Measurements from ENCODE around the gene PMS1. TPM values are rescaled to one million over a fixed set of nuclear protein-coding genes. Genes with fewer than 3 reads are reported as not detected.
"Not testable (repeated sequence)": the region's sequence is repeated elsewhere in the genome, so short reads cannot be mapped to it uniquely, and the experiment has no call there.

The PMS1 gene
- total and polyA plus RNA-seq, 7 experiments from 2014 or later = 11.1 to 30.1 (median 18.3) TPM

DNA sequence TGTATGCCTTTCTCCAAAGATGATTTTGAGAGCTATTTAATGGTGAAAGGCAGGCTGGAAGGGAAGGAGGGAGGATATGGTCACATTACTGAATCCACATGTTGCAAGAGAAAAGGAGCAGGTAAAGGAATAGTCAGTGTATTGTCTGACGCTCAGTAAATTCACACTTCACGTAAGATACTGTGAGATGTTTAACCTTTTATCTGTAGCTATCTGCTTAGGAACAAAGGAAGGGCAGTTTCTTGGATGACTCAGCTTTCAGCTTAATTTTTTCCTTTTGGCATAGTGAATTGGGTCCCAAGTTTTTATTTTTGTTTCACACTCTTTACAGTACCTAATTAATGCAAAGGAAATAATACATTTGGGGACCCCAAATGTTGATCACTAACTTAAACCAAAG is 96.2 kb downstream of the PMS1 start:
- Mint-ChIP-seq H3K9me3 (peaks cover 0 to 2% (median 0%) of the 10 kb centered on the region in 11 donors), H3K27ac (no peak overlapping the region), H3K27me3 (peaks cover 0 to 8% (median 0%) of the 10 kb centered on the region in 5 donors), H3K36me3 (peaks cover 0 to 25% (median 19%) of the 10 kb centered on the region in 5 donors), H3K4me1 (peaks cover 0 to 4% (median 0%) of the 10 kb centered on the region in 7 donors), H3K4me3 (no peak overlapping the region)
- Histone ChIP-seq H3K27ac (ENCODE audit: low read depth, low read length) (no peak overlapping the region), H3K4me1 (ENCODE audit: control insufficient read depth in 2 of 2, insufficient read depth in 2 of 2, low read length in 2 of 2) (no peaks in the 10 kb centered on the region), H3K27me3 (ENCODE audit: control insufficient read depth in 2 of 2, insufficient read depth in 2 of 2, low read length in 2 of 2) (no peaks in the 10 kb centered on the region), H3K9me3 (ENCODE audit: control insufficient read depth in 2 of 3, low read length in 3 of 3) (no peaks in the 10 kb centered on the region), H3K4me3 (ENCODE audit: low read length) (no peak overlapping the region), H3K36me3 (ENCODE audit: control insufficient read depth in 2 of 3, insufficient read depth in 3 of 3, low read length in 3 of 3) (no peaks in the 10 kb centered on the region)
- ATAC-seq (no peak), DNase-seq (no peak)
- CTCF ChIA-PET = no interaction called here
- intact Hi-C loops (cut with micrococcal nuclease) = no loop called here
- POLR2A ChIA-PET = no interaction called here

DNA sequence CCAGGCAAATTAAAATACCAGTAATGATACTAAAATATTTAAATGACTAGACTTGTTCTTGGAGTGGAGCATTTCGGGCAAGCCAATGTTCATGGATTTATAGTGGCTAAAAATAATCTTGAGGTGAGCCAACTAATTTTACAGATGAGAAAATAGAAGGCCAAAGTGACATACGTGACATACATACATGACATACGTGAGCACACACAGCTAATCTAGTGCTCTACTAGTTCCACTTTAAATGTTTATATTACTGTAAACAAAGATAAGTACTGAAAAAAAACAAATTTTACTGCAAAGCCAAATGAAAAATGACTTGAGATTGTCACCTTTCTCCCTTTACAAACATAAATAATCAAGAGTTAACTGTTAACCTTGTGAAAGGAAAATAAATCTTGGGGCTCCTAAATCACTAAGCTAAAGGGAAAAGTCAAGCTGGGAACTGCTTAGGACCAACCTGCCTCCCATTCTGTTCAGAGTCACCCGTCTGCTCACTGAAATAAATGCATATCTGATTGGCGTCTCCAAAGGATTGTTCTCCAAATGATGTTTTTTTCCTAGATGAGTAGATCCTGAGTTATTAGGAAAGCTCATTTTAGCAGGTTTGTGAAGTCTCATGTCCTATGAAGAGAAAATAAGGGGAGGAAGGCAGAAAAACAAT is 96.7 kb downstream of the PMS1 start:
- Histone ChIP-seq H3K36me3 (ENCODE audit: control insufficient read depth in 2 of 3, insufficient read depth in 3 of 3, low read length in 3 of 3) (no peaks in the 10 kb centered on the region), H3K27ac (ENCODE audit: low read depth, low read length) (no peak overlapping the region), H3K27me3 (ENCODE audit: control insufficient read depth in 2 of 2, insufficient read depth in 2 of 2, low read length in 2 of 2) (no peaks in the 10 kb centered on the region), H3K4me1 (ENCODE audit: control insufficient read depth in 2 of 2, insufficient read depth in 2 of 2, low read length in 2 of 2) (no peaks in the 10 kb centered on the region), H3K9me3 (ENCODE audit: control insufficient read depth in 2 of 3, low read length in 3 of 3) (no peaks in the 10 kb centered on the region), H3K4me3 (ENCODE audit: low read length) (no peak overlapping the region)
- intact Hi-C loops (cut with micrococcal nuclease) = no loop called here
- H3K9me3 Mint-ChIP-seq = peaks cover 0 to 2% (median 0%) of the 10 kb centered on the region in 11 donors
- ChIA-PET POLR2A (no interaction called here), CTCF (no interaction called here)
- peaks cover 0 to 23% (median 16%) of the 10 kb centered on the region in 5 donors for H3K36me3 Mint-ChIP-seq
- H3K27me3 Mint-ChIP-seq = peaks cover 0 to 8% (median 0%) of the 10 kb centered on the region in 5 donors
- H3K4me3 Mint-ChIP-seq = no peak overlapping the region
- peaks cover 0 to 3% (median 0%) of the 10 kb centered on the region in 7 donors for H3K4me1 Mint-ChIP-seq
- ATAC-seq = no peak
- DNase-seq = no peak
- no peak overlapping the region for H3K27ac Mint-ChIP-seq

DNA sequence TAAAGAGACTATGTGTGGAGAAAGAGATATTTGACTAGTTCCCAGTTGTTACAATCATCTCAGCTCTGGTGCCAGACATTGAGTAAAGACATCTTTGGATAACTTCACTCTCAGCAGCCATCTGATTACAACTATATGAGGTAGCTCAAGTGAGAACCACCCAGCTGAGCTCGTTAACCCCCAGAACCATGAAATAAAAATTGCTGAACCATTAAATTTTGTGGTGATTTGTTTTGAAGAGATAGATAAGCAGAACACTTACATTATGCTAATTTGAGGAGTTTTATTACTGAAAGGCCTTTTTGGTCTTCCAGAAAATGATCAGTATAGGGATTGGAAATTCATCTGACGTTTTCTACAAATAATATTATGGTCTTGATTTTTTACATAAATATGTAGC is 101.1 kb downstream of the PMS1 start:
- intact Hi-C loops (cut with micrococcal nuclease) = no loop called here
- H3K36me3 Mint-ChIP-seq = peaks cover 0 to 4% (median 0%) of the 10 kb centered on the region in 5 donors
- H3K27me3 Mint-ChIP-seq = peaks cover 9 to 23% (median 15%) of the 10 kb centered on the region in 5 donors
- no peaks in the 10 kb centered on the region for H3K27me3 ChIP-seq (ENCODE audit: control insufficient read depth in 2 of 2, insufficient read depth in 2 of 2, low read length in 2 of 2)
- H3K27ac Mint-ChIP-seq = no peak overlapping the region
- H3K9me3 Mint-ChIP-seq = peaks cover 0 to 12% (median 4%) of the 10 kb centered on the region in 11 donors
- no peak for DNase-seq
- ChIA-PET POLR2A (no interaction called here), CTCF (no interaction called here)
- no peak overlapping the region for H3K4me3 Mint-ChIP-seq
- H3K4me1 ChIP-seq (ENCODE audit: control insufficient read depth in 2 of 2, insufficient read depth in 2 of 2, low read length in 2 of 2) = no peaks in the 10 kb centered on the region
- H3K9me3 ChIP-seq (ENCODE audit: control insufficient read depth in 2 of 3, low read length in 3 of 3) = no peaks in the 10 kb centered on the region
- peaks cover 0 to 1% (median 0%) of the 10 kb centered on the region in 7 donors for H3K4me1 Mint-ChIP-seq
- ATAC-seq = no peak
- H3K27ac ChIP-seq (ENCODE audit: low read depth, low read length) = no peak overlapping the region
- no peaks in the 10 kb centered on the region for H3K36me3 ChIP-seq (ENCODE audit: control insufficient read depth in 2 of 3, insufficient read depth in 3 of 3, low read length in 3 of 3)
- no peak overlapping the region for H3K4me3 ChIP-seq (ENCODE audit: low read length)

DNA sequence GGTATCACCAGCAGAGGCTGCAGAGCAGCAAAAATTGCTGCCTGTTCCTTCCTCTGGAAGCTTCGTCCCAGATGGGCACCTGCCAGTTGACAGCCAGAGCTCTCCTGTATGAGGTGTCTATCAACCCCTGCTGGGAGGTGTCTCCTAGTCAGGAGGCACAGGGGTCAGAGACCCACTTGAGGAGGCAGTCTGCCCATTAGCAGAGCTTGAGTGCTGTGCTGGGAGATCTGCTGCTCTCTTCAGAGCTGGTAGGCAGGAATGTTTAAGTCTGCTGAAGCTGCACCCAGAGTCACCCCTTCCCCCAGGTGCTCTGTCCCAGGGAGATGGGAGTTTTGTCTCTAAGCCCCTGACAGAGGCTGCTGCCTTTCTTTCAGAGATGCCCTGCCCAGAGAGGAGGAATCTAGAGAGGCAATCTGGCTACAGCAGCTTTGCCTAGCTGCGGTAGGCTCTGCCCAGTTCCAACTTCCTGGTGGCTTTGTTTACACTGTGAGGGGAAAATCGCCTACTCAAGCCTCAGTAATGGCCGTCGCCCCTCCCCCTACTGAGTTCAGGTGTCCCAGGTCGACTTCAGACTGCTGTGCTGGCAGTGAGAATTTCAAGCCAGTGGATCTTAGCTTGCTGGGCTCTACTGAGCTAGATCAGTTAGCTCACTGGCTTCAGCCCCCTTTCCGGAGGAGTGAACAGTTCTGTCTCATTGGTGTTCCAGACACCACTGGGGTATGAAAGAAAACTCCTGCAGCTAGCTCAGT is 108.5 kb downstream of the PMS1 start:
- H3K9me3 Mint-ChIP-seq = peaks cover 0 to 12% (median 4%) of the 10 kb centered on the region in 11 donors
- H3K36me3 ChIP-seq (ENCODE audit: control insufficient read depth in 2 of 3, insufficient read depth in 3 of 3, low read length in 3 of 3); DNase-seq; H3K4me3 Mint-ChIP-seq; H3K9me3 ChIP-seq (ENCODE audit: control insufficient read depth in 2 of 3, low read length in 3 of 3); intact Hi-C loops (cut with micrococcal nuclease); POLR2A ChIA-PET; H3K4me3 ChIP-seq (ENCODE audit: low read length); H3K4me1 Mint-ChIP-seq; H3K27me3 ChIP-seq (ENCODE audit: control insufficient read depth in 2 of 2, insufficient read depth in 2 of 2, low read length in 2 of 2); H3K27ac Mint-ChIP-seq; H3K36me3 Mint-ChIP-seq; CTCF ChIA-PET; ATAC-seq; H3K4me1 ChIP-seq (ENCODE audit: control insufficient read depth in 2 of 2, insufficient read depth in 2 of 2, low read length in 2 of 2); H3K27ac ChIP-seq (ENCODE audit: low read depth, low read length): not testable (repeated sequence)
- H3K27me3 Mint-ChIP-seq = peaks cover 8 to 24% (median 18%) of the 10 kb centered on the region in 5 donors

DNA sequence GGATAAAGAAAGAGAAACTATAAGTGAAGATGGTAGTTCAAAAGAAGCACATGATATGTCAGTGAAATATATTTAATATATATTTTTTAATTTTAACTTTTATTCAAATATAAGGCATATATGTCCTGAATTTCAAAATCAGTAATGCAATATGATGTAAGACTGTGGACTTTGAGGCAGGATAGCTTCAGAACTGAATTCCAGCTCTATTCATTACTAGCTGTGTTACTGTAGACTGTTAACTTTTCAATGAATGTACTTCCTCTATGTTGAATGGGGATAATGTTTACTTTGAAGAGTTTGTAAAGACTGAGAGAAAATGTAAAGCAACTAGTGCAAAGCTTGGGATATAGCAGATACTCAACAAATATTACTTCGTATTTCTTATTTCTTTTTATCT is 112.6 kb downstream of the PMS1 start:
- H3K4me3 ChIP-seq (ENCODE audit: low read length) = no peak overlapping the region
- DNase-seq = no peak
- no peaks in the 10 kb centered on the region for H3K36me3 Mint-ChIP-seq
- no peaks in the 10 kb centered on the region for H3K4me1 ChIP-seq (ENCODE audit: control insufficient read depth in 2 of 2, insufficient read depth in 2 of 2, low read length in 2 of 2)
- no peaks in the 10 kb centered on the region for H3K9me3 Mint-ChIP-seq
- intact Hi-C loops (cut with micrococcal nuclease) = no loop called here
- H3K4me1 Mint-ChIP-seq = no peaks in the 10 kb centered on the region
- H3K4me3 Mint-ChIP-seq = no peak overlapping the region
- H3K27me3 Mint-ChIP-seq = peaks cover 0 to 27% (median 8%) of the 10 kb centered on the region in 5 donors
- H3K27me3 ChIP-seq (ENCODE audit: control insufficient read depth in 2 of 2, insufficient read depth in 2 of 2, low read length in 2 of 2) = no peaks in the 10 kb centered on the region
- H3K36me3 ChIP-seq (ENCODE audit: control insufficient read depth in 2 of 3, insufficient read depth in 3 of 3, low read length in 3 of 3) = no peaks in the 10 kb centered on the region
- no peaks in the 10 kb centered on the region for H3K9me3 ChIP-seq (ENCODE audit: control insufficient read depth in 2 of 3, low read length in 3 of 3)
- no peak overlapping the region for H3K27ac Mint-ChIP-seq
- POLR2A ChIA-PET = no interaction called here
- ATAC-seq = no peak
- H3K27ac ChIP-seq (ENCODE audit: low read depth, low read length) = no peak overlapping the region
- CTCF ChIA-PET = no interaction called here

DNA sequence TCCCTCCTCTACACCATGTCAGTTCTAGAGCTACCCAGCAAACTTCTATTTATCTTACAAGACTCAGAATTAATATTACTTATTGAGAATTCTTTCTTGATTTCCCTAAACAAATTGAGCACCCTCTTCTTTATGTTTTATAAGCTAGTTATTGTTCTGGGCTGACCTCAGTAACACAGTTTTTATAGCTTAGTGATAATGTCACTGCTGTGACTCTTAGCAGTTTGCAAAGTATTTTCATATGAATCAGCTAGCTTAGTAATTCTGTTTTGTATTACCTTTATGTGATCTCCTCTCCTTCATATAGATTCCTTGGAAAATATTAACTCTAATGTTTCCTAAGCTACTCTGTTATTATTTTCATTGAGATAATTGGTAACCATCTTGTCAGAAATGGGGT is 114.9 kb downstream of the PMS1 start:
- ChIA-PET CTCF (no interaction called here), POLR2A (interaction anchor here (0.6 kb wide), 1 partner anchor 32 kb away, joined by 5 read pairs; no protein-coding TSS in a partner anchor)
- peaks cover 0 to 29% (median 15%) of the 10 kb centered on the region in 5 donors for H3K27me3 Mint-ChIP-seq
- H3K4me1 Mint-ChIP-seq = no peaks in the 10 kb centered on the region
- no peaks in the 10 kb centered on the region for H3K9me3 Mint-ChIP-seq
- Histone ChIP-seq H3K27me3 (ENCODE audit: control insufficient read depth in 2 of 2, insufficient read depth in 2 of 2, low read length in 2 of 2) (no peaks in the 10 kb centered on the region), H3K9me3 (ENCODE audit: control insufficient read depth in 2 of 3, low read length in 3 of 3) (no peaks in the 10 kb centered on the region), H3K4me3 (ENCODE audit: low read length) (no peak overlapping the region), H3K36me3 (ENCODE audit: control insufficient read depth in 2 of 3, insufficient read depth in 3 of 3, low read length in 3 of 3) (no peaks in the 10 kb centered on the region), H3K27ac (ENCODE audit: low read depth, low read length) (no peak overlapping the region), H3K4me1 (ENCODE audit: control insufficient read depth in 2 of 2, insufficient read depth in 2 of 2, low read length in 2 of 2) (no peaks in the 10 kb centered on the region)
- H3K27ac Mint-ChIP-seq = no peak overlapping the region
- ATAC-seq (no peak), DNase-seq (no peak)
- intact Hi-C loops (cut with micrococcal nuclease) = no loop called here
- no peak overlapping the region for H3K4me3 Mint-ChIP-seq
- H3K36me3 Mint-ChIP-seq = no peaks in the 10 kb centered on the region
